Endodermal cell (in vitro differentiated cells): ENCODE data around the gene PLAAT1. TPM values are rescaled to one million over a fixed set of nuclear protein-coding genes. Genes with fewer than 3 reads are reported as not detected.

Experiments used
- DNase-seq: peaks from one replicate; pipeline ENCODE4 v3.0.0-alpha.2; 2017
- H3K27ac ChIP-seq: 2 replicates; pipeline ENCODE4 v1.5.1; 2013; ENCODE audit warnings: mild to moderate bottlenecking, low read depth, low read length, moderate library complexity
- H3K27me3 ChIP-seq: 2 replicates; pipeline ENCODE4 v1.6.1; 2013; ENCODE audit warnings: mild to moderate bottlenecking, low read length, moderate library complexity; ENCODE audit not compliant: insufficient read depth, control insufficient read depth, poor library complexity, severe bottlenecking
- H3K36me3 ChIP-seq: 2 replicates; pipeline ENCODE4 v1.7.0; 2013; ENCODE audit warnings: mild to moderate bottlenecking, low read length, moderate library complexity; ENCODE audit not compliant: control insufficient read depth, insufficient read depth
- H3K4me1 ChIP-seq: one replicate; pipeline ENCODE4 v1.7.0; 2013; ENCODE audit warnings: low read length; ENCODE audit not compliant: control insufficient read depth, insufficient read depth
- H3K4me3 ChIP-seq: 2 replicates; pipeline ENCODE4 v1.5.1; 2013; ENCODE audit warnings: mild to moderate bottlenecking, low read length, moderate library complexity
- H3K9ac ChIP-seq: 2 replicates; pipeline ENCODE4 v1.6.1; 2013; ENCODE audit warnings: mild to moderate bottlenecking, low read length, moderate library complexity; ENCODE audit not compliant: poor library complexity, severe bottlenecking; ENCODE audit errors: extremely low read depth
- H3K9me3 ChIP-seq: 2 replicates; pipeline ENCODE4 v1.6.1; 2013; ENCODE audit warnings: mild to moderate bottlenecking, low read length, moderate library complexity; ENCODE audit not compliant: control insufficient read depth
- H3K27ac Mint-ChIP-seq: 2 replicates; pipeline ENCODE4 v1.8.0; 2020; ENCODE audit warnings: mixed read lengths
- H3K27me3 Mint-ChIP-seq: 2 replicates; pipeline ENCODE4 v1.8.0; 2021; ENCODE audit warnings: mild to moderate bottlenecking, mixed read lengths; ENCODE audit not compliant: insufficient read depth
- H3K36me3 Mint-ChIP-seq: 2 replicates; pipeline ENCODE4 v1.8.0; 2020; ENCODE audit warnings: low read depth, mixed read lengths
- H3K4me1 Mint-ChIP-seq: 2 replicates; pipeline ENCODE4 v1.8.0; 2020; ENCODE audit warnings: mixed read lengths
- H3K4me3 Mint-ChIP-seq: 2 replicates; pipeline ENCODE4 v1.8.0; 2020; ENCODE audit warnings: mild to moderate bottlenecking, moderate library complexity, mixed read lengths
- H3K9me3 Mint-ChIP-seq: 2 replicates; pipeline ENCODE4 v1.8.0; 2020; ENCODE audit warnings: mild to moderate bottlenecking, mixed read lengths
- CTCF ChIP-seq: fragments of 200-600 bp; sonication (generic); conservative IDR thresholded peaks from 2 replicates; pipeline ENCODE4 v1.5.0; 2021; ENCODE audit warnings: antibody characterized with exemption, mild to moderate bottlenecking
- WGBS, 2 experiments: methylation state at CpG; one replicate each; pipeline versions ENCODE4 v1.1.5 to v1.1.7; 2013; ENCODE audit warnings: missing lambda C conversion rate in 2 of 2, mixed read lengths in 1 of 2; ENCODE audit not compliant: insufficient coverage in 1 of 2, insufficient read length in 1 of 2; 5-methylcytosine and 5-hydroxymethylcytosine counted together
- total RNA-seq, 2 donors: library from RNA; stranded (reverse); fragmentation: NEBNext Ultra II Directional in 1 of 2; extraction: Animal tissue kit (Norgen Biotek cat#: 25700) in 1 of 2; gene quantifications; 2 replicates in 1 of 2; 3 replicates in 1 of 2; pipeline ENCODE4 v1.2.1, GENCODE V29; 2021

The PLAAT1 gene
- total RNA-seq, 2 donors from 2014 or later: 3.1 to 4.9 TPM

- DNase-seq: no peak
- Histone ChIP-seq H3K9me3 (no peaks in the 10 kb centered on the region), H3K4me1 (peaks cover 21% of the 10 kb centered on the region), H3K27ac (no peak overlapping the region), H3K27me3 (no peaks in the 10 kb centered on the region), H3K4me3 (no peak overlapping the region), H3K36me3 (no peaks in the 10 kb centered on the region), H3K9ac (no peak overlapping the region)
- 91 to 96% methylated on average over 2 to 4 of the region's 4 CpGs for WGBS, 2 experiments
- Mint-ChIP-seq H3K4me3 (no peak overlapping the region), H3K27ac (no peak overlapping the region), H3K36me3 (no peaks in the 10 kb centered on the region), H3K4me1 (peaks cover 39% of the 10 kb centered on the region), H3K9me3 (no peaks in the 10 kb centered on the region), H3K27me3 (peaks cover 3% of the 10 kb centered on the region)
- TF ChIP-seq CTCF: no peak
Measured at GRCh38 chr3:193230610-193231009, 10.4 kb upstream of the PLAAT1 start.

- no peak overlapping the region for H3K9ac ChIP-seq
- Mint-ChIP-seq H3K9me3 (no peaks in the 10 kb centered on the region), H3K4me1 (peaks cover 35% of the 10 kb centered on the region), H3K4me3 (no peak overlapping the region), H3K27me3 (peaks cover 3% of the 10 kb centered on the region), H3K27ac (no peak overlapping the region), H3K36me3 (no peaks in the 10 kb centered on the region)
- WGBS, 2 experiments: 91 to 100% methylated on average over 3 to 6 of the region's 6 CpGs
- DNase-seq: no peak
- H3K4me3 ChIP-seq: no peak overlapping the region
- H3K36me3 ChIP-seq: no peaks in the 10 kb centered on the region
- H3K27ac ChIP-seq: no peak overlapping the region
- TF ChIP-seq CTCF: no peak
- no peaks in the 10 kb centered on the region for H3K27me3 ChIP-seq
- H3K9me3 ChIP-seq: no peaks in the 10 kb centered on the region
- peaks cover 21% of the 10 kb centered on the region for H3K4me1 ChIP-seq
Measured at GRCh38 chr3:193231201-193231600, 9.8 kb upstream of the PLAAT1 start.

GRCh38 chr3:193236599-193236998 is 4.4 kb upstream of the PLAAT1 start:
- H3K27me3 Mint-ChIP-seq: peaks cover 6% of the 10 kb centered on the region
- peaks cover 2% of the 10 kb centered on the region for H3K4me1 Mint-ChIP-seq
- TF ChIP-seq CTCF: no peak
- Histone ChIP-seq H3K9ac (no peak overlapping the region), H3K27me3 (peaks cover 4% of the 10 kb centered on the region), H3K4me1 (no peaks in the 10 kb centered on the region), H3K27ac (no peak overlapping the region), H3K9me3 (no peaks in the 10 kb centered on the region), H3K36me3 (no peaks in the 10 kb centered on the region), H3K4me3 (no peak overlapping the region)
- H3K27ac Mint-ChIP-seq: no peak overlapping the region
- DNase-seq: no peak
- WGBS, 2 experiments: 93 to 98% methylated on average over 3 of the region's 4 CpGs
- H3K36me3 Mint-ChIP-seq: no peaks in the 10 kb centered on the region
- H3K4me3 Mint-ChIP-seq: no peak overlapping the region
- no peaks in the 10 kb centered on the region for H3K9me3 Mint-ChIP-seq
